ENCODE measurements around the gene SLC26A6.
A peak's percentile ranks its signal among the peaks of the same experiment; 100 is the strongest.

The SLC26A6 gene

DNA sequence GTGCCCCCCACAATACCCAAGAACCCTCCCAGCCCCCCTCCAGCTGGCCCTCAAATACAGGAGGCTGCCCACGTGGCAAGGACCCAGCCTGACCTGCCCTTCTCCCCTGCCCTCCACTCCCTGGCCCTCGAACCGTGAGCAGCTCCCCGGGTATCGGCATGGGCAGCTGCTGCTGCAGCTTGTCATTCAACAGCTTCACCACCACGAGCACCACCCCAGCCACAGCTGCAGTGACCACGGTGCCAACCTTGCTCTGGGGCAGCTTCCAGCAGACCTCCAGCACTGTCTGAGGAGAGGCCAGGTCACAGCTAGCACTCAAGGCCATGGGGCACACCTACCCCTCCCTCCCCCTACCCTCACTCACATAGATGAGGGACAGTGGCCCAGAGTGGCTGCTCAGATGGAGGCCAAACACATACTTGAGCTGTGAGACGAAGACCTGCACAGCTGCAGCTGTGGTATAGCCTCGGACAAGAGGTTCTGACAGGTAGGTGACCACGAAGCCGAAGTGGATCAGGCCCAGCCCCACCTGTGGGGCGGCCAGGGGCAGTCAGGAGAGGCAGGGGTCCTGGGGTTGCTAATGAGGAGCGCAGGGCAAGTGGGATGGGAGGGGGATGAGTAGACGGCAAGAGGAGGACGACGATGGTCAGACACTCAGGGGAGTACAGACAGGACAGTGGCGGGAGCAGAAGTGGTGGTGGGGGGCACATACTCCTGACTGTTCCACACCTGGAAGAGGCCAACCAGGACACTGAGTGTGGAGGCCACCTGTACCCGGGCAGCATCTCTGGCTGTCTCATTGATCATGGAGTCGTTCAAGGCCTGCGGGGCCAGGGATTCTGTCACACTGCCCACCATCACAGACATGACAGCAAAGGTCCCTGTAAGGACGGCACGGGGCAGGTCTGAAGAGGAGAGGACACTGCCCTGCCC is 3.5 kb downstream of the SLC26A6 start:
- no peak for DNase-seq (ENCODE audit: low spot score)

DNA sequence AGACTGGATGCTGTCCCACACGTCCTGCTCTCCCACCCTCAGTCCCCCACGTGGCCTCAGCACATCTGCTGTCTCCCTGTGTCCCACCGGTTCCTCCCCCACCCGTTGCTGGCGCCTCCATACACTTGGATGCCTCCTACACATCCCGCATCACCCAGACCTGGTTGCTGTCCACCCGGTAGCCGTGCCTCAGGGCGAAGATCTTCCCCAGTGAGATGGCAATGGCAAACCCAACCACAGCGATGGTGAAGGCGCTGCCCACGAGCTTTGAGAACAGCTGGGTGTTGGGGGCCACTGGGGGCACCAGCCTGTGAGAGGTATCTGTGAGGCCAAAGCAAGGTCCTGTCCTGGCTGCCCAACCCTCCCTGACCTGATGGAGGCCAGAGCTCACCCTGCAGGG is 4.4 kb downstream of the SLC26A6 start:
- DNase-seq (ENCODE audit: low spot score) = no peak

DNA sequence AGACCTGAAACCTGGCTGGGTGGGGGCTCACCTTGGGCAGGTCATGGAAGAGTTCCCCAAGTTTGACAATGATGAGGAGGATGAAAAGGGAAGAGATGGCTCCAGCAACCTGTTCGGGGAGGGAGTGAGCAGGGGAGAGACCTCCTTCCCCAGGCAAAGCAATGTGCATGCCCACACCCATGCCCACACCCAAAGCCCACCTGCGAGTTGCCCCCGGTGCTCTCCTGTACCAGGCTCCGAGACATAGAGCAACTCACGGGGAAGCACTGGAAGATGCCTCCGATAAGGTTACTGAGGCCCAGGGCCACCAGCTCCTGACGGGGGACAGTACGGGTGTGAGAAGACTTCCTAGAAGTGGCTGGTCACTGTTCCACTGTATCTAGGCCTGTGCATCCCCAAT is 4.9 kb downstream of the SLC26A6 start:
- DNase-seq (ENCODE audit: low spot score) = no peak

DNA sequence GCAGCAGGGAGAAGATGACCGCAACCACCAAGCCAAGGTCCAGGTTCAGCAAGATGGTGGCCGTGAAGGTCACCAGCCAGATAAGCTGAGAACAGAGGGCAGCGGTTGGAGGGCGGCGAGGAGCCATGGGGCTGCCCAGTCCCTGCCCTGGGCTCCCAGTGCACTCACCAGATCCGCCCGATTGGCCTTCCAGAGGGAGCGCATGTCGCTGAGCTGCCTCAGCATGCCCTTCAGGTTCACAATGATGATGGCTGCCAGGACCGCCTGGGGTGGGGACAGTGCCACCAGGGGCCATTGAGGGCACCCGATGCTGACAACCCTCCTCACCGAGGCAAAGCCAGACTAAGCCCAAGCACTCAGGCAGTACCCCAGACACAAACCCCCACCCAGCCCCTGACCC is 5.4 kb downstream of the SLC26A6 start:
- no peak for DNase-seq (ENCODE audit: low spot score)

DNA sequence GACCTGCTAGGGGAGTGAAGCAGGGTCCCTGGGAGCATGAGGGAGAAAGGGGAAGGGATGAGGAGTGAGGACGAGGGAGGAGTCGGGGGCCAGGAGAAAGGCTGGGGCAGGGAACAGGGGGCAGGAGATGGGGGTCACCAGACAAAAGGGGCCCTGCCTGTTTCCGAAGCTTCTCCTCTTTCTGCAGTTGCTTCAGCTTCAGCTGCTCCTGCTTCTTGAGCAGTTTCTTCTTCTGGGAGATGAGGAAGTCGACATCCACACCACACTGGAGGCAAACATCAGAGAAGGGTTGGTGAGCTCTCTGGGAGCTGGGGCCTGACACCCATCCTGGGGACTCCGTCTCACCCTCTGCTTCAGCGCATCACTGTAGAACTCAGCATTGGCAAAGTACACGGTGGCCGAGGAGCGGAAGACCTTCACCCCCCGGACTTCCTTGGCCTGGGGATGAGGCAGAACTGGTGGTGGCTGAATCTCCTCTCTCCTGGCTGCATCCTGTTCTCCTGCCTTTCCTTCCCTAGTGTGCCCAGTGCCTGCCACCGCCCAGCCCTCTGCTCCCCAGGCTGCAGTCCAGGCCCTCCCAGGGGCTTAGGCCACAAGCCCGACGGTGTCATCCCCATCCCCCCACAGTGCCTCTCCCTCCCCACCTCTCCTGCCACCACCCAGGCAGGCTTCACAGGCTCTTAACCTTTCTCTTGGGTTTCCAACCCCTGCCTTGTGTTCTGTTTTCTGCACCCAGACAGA is 6.8 kb downstream of the SLC26A6 start:
- no peak for DNase-seq (ENCODE audit: low spot score)

DNA sequence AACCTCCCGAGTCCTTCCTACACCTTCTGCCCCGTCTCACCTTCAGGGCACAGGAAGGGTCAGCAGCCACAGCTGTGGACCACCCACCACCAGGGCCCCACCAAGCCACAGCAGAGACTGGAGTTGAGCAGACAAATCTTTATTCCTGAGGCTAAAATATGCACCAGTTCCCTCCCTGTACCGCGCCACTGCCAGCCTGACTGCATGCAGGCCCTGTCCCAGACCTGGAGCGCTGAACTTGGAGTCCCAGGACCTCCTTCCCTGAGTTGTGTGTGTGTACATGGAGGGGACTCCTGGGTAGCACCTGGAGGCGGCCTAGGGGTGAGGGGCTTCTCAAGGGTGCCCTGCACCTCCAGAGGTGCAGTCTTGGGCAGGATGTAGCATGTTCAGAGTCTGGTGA is 9.7 kb downstream of the SLC26A6 start:
- no peak for DNase-seq (ENCODE audit: low spot score)

DNA sequence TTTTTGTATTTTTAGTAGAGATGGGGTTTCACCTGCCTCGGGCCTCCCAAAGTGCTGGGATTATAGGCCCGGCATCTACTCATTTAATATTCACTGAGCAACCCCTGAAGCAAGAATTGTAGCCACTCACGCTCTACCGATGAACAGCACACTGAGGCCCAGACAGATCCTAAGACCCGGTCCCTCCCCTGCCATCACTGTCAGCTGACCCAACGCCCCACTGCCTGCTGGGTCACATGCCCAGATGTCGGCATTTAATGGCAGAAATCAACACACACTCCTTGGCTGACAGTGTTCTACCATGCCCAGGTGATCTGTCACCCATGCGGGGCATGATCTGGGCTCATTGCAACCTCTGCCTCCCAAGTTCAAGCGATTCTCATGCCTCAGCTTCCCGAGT is 10.5 kb downstream of the SLC26A6 start:
- DNase-seq (ENCODE audit: low spot score) = no peak

DNA sequence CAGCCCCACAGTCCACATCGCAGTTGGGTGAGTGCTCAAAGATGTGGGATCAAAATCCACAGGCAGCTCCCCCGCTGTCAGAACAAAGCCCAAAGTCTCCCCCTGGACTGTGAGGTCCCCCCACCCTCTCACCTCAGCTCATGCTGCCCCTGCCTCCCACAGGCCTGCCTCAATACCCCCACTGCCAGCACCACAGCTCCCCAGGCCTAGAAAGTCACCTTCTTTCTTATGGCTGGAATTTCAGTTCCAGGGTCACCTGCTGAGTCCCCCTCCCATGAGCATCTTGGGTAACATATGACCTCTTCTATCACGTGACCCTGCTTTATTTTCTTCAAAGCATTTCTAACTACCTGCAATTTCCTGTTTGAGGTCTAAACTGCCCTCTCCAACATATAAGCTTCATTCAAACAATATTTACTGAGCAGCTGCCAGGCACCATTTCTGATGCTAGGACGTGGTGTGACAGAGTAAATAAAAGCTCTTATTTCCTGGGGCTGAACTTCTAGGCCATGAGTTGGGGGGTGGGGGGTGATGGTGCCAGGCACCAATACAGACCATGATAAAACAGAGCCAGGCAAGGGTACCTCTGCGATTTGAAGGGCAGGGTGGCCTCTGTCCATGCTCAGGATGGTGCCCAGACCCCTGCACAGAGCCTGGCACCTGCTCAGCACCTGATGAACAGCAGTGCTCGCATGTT is 11.3 kb downstream of the SLC26A6 start:
- DNase-seq (ENCODE audit: low spot score) = no peak

DNA sequence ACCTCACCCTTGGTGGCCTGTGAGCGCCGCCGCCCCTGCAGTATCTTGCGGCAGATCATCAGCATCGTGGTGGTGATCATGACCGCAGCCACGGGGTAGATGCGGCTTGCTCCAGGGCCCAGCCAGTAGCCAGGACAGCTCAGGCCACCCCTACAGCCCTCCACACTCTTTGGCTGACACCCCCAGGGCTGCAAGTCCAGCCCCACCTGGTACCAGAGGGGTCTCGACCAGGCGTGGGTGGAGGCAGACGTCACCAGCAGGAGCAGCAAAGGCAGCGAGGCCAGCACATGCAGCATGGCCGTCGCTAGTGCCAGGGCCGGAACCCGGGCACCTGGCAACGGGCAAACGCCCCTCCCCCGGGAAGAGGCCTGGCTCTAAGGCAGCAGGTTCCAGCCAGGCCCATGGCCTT is 13.8 kb downstream of the SLC26A6 start, which contains the start of gene TMEM89:
Gene TMEM89 (minus strand): TSS at position 309 of the 409 bp plus-strand sequence. CDS start 13 bp downstream, at position 296.
- no peak for DNase-seq (ENCODE audit: low spot score)

DNA sequence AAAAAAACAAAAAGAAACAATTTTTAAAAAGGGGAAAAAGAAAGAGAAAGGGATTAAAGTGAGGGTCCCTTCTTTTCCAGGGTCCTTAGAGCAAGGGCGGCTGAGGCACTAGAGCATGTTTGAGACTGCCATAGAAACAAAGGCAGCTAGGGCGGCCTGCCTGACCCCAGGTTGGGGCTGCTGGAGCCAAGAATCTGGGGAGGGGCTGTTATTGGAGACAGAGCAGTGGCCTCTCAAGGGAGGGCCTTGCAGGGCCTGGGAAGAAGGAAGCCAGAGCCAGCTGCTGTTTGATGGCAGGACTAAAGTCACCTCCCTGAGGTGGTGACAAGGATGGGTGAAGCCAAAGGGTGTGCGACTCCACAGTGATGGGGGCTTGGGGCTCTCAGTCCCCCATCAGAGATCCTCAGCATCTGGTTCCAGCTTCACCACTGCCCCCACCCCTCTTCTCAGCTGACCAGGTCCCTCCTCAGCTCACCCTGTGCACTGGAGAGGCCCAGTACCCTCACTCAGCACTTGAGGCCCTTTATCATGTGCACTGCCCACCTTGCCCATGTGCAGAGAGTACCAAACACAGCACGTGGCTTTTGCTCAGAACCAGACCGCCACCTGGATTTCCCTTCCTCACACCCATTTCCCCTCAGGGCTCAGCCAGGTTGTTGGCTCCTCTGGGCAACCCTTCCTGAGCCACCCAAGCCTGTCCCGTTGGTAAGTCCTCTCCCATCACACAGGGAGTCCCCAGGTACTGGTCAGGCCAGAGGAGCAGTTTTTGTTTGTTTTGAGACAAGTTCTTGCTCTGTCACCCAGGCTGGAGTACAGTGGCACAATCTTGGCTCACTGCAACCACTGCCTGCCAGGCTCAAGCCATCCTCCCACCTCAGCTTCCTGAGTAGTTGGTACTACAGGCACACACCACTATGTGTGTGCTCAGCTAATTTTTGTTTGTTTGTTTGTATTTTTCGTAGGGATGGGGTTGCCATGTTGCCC is 15.4 kb downstream of the SLC26A6 start:
- no peak for DNase-seq (ENCODE audit: low spot score)

DNA sequence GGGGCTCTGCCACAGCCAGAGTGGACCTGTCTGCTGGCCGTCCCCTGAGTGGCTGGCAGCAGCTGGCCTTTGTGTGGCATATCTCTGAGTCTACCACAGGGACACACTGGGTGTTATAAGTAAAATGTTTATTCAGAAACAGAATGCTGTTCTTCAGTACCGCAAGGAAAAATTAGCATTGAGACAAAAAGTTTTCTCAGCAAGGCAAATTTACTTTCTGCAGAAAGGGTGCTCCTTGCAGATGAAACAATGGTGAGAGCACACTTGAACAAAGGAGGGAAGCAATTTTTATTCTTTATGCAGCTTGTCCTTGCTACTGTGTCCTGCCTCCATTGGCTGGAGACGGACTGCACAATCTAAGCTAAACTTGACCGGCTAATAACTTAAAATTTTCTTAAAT is 17.7 kb downstream of the SLC26A6 start:
- no peak for DNase-seq (ENCODE audit: low spot score)

DNA sequence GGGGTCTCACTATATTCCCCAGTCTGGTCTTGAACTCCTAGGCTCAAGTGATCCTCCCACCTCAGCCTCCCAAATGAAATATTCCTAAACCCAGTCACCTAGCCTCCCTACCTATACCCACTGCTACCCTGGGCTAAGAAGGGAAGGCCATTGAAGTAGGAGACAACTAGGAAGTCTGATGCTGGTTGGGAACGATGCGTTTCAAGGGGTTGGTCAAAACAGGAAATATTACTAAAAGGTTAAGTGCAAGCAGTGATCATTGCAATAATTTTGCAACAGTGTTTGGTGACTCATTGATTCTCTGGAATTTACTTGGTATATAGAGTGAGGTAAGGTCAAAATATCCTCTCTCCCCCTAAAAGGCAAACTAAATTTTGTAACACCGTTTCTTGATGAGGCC is 21.2 kb downstream of the SLC26A6 start:
- DNase-seq (ENCODE audit: low spot score) = peak; percentile 84

DNA sequence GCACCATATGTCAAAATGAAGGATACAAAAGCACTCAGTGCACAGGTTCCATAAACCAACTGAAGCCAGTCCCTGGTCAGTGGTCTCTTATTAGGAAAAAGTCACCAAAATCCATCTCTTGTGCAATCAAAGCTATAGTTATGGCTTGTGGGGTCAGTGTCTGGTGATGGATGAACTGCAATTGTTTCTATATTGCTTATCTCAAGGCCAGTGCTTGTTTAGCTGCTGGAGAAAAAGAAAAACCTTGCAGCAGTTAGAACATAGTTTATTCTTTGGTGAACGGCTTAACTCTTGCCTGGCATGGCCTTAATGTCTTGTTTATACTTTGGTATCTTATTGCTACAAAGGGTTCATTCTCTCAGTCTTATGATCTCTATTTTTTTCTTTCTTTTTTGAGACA is 23.0 kb downstream of the SLC26A6 start:
- no peak for DNase-seq (ENCODE audit: low spot score)

DNA sequence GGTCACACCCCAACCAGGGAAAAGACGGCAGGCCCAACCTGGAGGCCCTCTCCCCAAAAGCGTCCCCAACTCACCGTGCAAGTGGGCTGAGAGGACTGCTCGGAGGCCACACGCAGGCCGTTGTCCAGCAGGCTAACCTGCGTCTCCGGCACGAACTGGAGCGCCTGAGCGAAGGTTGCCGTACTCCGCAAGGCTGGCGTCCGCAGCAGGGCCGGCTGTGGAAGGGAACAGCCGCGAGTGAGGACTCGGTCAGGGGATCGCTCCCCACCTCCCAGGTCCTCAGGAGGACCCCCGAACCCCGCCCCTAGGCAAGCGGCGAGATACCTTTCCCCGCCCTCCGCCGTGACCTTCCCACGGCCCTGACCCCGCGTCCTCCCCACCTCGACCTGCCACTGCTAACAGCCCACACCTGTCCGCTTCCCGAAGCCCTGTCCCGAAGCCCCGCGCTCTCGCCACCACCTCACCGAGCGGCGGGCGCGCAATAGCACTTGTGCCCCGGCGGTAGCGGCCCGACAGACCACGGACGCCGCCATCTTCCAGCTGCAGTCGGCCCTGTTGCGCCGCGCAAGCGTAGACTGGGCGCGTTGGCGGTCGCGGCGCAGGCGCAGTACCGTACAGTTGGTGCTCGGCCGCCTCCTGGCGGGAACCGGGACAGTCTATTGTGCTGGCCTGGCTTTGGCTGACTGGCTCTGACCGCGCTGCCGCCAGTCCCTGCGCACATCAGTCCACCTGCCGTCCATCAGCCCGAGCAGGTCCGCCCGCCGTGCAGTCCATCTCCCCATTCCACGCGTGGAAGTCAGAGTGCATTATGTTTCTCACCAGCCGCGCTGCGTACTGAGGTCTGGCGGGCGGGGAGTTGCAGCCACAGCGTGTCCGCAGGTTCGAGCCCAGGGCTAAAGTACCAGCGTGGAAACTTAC is 25.9 kb downstream of the SLC26A6 start, which contains the start of gene UQCRC1:
Gene UQCRC1 (minus strand): TSS at position 559 of the 918 bp plus-strand sequence. CDS start 26 bp downstream, at position 533.
- DNase-seq (ENCODE audit: low spot score) = peak; percentile 95

DNA sequence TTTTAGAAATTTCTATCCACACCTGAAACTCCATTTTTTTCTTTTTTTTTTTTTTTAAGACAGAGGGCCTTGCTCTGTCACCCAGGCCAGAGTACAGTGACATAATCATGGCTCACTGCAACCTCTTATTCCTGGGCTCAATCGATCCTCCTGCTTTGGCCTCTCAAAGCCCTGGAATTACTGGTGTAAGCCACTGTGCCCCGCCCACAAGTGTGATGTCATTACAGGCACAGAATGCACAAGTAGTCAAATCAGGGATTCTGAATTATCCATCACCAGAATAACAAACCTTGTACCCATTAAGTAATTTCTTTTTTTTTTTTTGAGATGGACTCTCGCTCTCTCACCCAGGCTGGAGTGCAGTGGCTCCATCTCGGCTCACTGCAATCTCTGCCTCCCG is 27.7 kb downstream of the SLC26A6 start:
- DNase-seq (ENCODE audit: low spot score) = no peak

DNA sequence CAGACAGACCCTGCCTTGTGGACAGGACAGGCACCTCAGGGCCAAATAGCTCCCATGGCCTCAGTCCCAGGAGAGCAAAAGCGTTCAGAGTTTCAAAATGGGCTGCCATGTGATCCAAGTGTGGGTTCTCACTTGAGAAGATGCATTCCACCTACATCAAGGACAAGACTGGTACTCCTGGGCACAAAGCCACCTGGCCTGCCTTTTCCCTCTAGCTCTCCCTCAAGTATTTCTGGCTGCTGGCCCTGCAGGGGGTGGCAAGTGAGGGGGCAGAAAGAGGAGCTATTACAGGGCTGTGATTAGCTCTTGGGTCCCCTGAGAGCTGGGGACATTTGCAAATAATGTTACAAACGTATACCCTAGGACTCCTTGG is 33.7 kb downstream of the SLC26A6 start:
- no peak for DNase-seq (ENCODE audit: low spot score)

DNA sequence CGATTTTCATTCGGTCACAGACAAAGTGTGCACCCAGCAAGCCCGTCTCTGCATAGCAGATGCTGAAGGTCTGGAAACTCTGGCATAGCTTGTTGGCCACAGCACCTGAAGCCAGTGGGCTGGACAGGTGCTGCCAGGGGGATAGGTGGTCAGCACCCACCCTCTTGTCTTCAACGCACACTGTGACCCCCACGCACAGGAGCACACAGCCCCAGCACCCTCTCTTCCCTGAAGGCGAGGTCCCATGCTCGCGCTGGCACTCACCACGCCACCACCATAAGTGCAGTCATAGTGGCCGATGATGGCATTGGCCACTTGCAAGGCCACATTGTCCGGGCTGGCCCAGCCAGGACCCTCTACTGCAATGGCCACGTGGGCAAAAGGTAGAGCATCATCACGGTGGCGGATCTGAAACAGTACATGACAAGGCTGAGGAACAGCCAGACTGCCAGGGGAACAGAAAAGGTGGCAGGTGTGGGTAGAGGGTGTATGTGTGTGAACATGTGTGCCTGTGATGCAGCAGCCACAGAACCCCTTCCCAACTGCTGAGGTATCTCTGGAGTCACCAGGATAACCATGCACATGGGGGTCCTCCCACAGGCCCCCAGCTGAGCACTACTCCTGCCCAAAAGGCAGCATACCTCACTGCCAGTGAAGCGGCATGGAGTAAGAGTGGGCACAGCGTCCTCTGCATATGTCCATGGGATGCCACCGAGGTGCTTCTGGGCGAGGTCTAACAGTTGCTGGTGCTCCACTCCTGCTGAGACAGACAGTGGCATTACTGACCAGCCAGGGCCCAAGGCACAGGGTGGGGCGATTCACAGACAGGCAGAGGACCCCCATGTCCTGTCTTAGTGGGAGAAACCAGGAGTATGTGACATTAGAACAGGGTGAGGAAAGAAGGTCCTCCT is 34.3 kb downstream of the SLC26A6 start:
- no peak for DNase-seq (ENCODE audit: low spot score)

DNA sequence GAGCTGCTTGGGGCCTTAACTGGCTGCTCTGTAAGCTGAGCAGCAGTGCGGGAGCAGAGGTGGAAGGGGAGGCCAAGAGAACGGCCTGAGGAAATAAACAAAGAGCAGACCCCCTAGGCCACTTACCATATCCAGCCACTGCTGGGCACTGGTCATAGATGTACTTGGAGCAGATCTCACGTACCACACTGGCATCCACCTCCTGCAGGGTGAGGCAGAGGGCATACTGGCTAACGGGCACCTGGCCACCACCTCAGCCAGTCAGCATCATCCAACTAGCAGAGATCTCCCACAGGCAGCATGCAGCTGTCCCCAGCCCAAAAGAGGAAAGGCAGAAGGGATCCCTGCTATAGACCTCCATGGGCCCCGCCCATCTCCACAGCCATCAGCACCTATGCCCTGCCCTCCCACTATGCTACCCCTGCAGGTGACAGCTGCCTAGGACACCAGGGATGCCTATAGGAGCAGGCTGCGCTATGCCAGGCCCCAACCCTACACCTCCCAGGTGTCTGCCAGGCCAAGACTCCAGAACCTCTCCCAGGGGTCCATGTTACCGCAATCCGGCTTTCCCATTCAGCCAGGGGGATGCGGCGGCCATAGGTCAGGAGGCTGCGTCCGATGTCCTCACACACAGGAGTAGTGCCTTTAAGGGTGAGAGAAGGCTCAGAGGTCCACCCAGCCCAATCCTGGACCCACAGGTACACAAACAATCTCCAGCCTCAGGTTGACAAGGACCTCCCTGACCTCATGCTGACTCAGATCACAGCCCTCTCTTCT is 35.6 kb downstream of the SLC26A6 start:
- no peak for DNase-seq (ENCODE audit: low spot score)

Measured in activated CD4-positive, alpha-beta T cell treated with anti-CD3 and anti-CD28 coated beads, Interleukin-2, Interleukin-4, amounts not matched to agents 100 ng/mL and 50 ng/mL, durations not matched to agents 16 hours and 8 hours (primary cell).